ENCODE data around the gene ARHGEF7.

The ARHGEF7 gene

DNA sequence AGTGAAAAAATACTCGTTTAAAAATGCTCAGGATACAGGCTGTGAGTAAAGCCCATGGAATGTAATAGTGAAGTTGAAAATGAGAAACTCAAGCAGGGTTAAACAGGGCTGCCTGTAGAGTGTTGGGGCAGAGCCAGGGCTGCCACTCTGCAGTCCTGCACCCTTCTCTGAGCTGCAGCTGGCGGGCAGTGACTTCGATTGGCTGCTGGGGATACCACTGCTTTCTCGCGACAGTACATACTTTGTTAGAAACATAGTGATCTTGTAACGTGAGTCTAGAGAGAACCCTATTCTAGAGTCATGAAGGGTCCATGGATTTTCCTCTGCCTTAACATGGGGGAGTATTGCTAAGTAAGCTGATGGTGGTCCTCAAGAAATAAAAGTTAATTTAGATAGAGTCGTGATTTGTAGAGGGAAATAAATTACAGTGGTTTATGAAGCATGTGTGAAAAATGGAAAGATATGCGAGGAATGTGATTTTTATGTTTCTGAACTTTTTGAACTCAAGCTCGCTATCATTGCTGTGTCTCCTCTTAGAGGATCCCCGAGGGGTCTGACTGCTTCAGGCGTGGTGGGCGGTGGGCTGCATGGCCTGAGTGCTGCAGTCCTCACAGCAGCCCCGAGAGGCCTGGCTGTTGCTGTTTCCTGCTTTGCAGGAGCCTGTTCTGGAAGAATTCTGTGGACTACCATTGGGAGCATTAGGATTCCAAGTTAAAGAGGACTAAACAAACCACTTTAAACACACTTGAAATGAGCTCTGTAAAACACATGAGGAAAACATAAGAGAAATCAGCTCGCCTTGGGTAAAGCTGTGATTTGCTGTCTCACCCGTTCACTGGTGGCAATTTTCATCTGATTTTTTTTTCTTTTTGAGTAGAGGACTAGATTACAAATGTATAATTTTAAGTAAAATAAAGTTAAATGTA, 95.7 kb downstream of the ARHGEF7 start:
- TF ChIP-seq, protein P1, sequence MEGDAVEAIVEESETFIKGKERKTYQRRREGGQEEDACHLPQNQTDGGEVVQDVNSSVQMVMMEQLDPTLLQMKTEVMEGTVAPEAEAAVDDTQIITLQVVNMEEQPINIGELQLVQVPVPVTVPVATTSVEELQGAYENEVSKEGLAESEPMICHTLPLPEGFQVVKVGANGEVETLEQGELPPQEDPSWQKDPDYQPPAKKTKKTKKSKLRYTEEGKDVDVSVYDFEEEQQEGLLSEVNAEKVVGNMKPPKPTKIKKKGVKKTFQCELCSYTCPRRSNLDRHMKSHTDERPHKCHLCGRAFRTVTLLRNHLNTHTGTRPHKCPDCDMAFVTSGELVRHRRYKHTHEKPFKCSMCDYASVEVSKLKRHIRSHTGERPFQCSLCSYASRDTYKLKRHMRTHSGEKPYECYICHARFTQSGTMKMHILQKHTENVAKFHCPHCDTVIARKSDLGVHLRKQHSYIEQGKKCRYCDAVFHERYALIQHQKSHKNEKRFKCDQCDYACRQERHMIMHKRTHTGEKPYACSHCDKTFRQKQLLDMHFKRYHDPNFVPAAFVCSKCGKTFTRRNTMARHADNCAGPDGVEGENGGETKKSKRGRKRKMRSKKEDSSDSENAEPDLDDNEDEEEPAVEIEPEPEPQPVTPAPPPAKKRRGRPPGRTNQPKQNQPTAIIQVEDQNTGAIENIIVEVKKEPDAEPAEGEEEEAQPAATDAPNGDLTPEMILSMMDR (IDR thresholded peaks at IDR 0.05; ENCODE audit: low read depth, low read length) = no peak
- peaks cover 3% of the 10 kb centered on the region; the same call in 1 of the 2 replicates for H3K4me1 ChIP-seq
- H3K4me3 ChIP-seq (ENCODE audit: low read depth, low read length) = no peak overlapping the region
- H3K9me3 ChIP-seq = no peaks in the 10 kb centered on the region
- no peaks in the 10 kb centered on the region for H3K27me3 ChIP-seq
- no peaks in the 10 kb centered on the region for H3K36me3 ChIP-seq
- DNase-seq = no peak

DNA sequence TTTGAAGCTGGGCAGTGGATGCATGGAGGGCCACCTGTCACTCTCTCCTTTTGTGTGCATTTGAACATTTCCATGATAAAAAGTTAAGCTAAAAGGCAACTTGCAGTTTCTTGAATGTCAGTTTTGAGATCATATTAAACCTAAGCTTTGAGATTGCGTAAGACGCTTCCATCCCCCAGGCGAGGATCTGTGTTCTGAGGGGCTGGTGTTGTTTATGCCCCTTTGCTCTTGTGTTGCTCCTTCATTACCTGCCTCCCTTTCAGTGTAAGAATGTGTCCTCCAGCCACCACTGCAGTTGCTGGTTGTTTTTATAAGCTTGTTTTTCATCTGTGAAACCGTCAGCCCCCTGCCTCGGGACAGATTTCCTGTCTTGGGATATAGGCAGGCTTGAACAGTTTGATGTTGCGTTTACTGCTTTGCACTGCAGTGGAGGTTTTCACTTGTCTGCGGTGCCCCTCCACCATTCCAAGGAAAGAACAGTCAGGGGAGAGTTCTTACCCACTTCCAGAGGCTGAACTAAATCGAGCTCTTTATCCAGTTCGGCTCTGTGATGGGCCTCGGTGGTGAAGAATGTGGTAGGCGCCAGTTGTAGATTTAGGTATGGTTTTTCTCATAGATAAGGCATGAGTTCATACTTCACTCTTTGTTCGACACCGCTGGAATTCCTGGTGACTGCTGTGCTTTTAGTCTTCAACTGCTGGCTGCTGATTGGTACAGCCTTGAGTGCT, 96.8 kb downstream of the ARHGEF7 start:
- no peaks in the 10 kb centered on the region for H3K36me3 ChIP-seq
- H3K4me1 ChIP-seq = peaks cover 3% of the 10 kb centered on the region; the same call in 1 of the 2 replicates
- H3K27me3 ChIP-seq = no peaks in the 10 kb centered on the region
- no peak overlapping the region for H3K4me3 ChIP-seq (ENCODE audit: low read depth, low read length)
- DNase-seq = no peak
- TF ChIP-seq, protein P1 (IDR thresholded peaks at IDR 0.05; ENCODE audit: low read depth, low read length) = no peak
- no peaks in the 10 kb centered on the region for H3K9me3 ChIP-seq

DNA sequence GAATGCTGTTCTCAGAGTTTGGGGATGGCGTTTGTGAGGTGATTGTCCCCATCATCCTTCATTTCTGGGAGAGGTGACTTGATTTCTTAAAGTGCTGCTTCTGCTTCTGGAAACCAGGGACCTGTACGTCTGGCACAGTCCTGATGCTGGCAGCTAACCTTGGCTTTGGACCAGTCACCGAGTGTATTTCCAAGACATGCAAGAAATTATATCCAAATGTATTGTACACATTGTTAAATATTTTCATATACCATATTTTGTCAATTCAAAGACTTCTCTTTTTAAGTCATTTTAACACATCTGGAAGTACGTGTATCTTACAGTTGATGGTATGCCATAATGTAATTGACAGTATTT, 97.4 kb downstream of the ARHGEF7 start:
- TF ChIP-seq, protein P1 (IDR thresholded peaks at IDR 0.05; ENCODE audit: low read depth, low read length) = no peak
- Histone ChIP-seq H3K9me3 (no peaks in the 10 kb centered on the region), H3K27me3 (no peaks in the 10 kb centered on the region), H3K4me3 (ENCODE audit: low read depth, low read length) (no peak overlapping the region), H3K4me1 (peaks cover 3% of the 10 kb centered on the region; the same call in 1 of the 2 replicates), H3K36me3 (no peaks in the 10 kb centered on the region)
- no peak for DNase-seq

DNA sequence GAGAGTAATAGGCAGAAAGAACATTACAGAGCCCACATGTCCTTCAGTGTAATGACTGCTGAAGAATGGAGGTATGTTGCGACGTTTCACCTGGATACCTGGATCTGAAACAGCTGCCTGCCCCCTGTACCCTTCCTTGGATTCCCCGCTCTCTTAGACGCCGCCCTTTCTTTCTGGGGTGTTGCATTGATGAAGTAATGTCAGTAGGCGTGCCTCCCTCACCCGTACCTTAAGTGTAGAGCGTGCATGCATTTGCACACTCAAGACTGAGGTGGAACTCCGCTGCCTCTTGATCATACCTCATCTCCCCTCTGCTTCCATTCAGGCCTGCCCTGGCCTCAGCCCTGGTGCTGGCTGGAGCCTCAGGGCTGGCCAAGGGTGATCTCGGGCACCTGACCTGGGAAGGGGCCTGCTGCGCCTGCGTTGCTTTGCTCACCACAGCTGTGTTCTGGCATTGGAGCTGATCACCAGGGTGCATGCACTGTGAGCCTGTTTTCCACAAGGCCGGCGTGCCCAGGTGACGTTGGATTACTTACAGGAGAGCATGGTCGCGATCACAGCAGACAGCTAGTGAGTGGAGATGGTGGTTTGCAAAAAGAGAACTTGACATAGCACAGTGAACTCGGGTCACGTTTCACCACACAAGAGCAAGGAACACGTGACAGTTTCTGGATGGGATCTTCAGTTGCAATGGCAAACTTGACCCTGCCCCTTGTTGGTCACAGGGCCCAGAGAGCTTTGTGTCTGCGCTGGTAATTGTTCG, 99.0 kb downstream of the ARHGEF7 start:
- H3K36me3 ChIP-seq = no peaks in the 10 kb centered on the region
- peaks cover 3% of the 10 kb centered on the region; the same call in 1 of the 2 replicates for H3K4me1 ChIP-seq
- no peak for DNase-seq

DNA sequence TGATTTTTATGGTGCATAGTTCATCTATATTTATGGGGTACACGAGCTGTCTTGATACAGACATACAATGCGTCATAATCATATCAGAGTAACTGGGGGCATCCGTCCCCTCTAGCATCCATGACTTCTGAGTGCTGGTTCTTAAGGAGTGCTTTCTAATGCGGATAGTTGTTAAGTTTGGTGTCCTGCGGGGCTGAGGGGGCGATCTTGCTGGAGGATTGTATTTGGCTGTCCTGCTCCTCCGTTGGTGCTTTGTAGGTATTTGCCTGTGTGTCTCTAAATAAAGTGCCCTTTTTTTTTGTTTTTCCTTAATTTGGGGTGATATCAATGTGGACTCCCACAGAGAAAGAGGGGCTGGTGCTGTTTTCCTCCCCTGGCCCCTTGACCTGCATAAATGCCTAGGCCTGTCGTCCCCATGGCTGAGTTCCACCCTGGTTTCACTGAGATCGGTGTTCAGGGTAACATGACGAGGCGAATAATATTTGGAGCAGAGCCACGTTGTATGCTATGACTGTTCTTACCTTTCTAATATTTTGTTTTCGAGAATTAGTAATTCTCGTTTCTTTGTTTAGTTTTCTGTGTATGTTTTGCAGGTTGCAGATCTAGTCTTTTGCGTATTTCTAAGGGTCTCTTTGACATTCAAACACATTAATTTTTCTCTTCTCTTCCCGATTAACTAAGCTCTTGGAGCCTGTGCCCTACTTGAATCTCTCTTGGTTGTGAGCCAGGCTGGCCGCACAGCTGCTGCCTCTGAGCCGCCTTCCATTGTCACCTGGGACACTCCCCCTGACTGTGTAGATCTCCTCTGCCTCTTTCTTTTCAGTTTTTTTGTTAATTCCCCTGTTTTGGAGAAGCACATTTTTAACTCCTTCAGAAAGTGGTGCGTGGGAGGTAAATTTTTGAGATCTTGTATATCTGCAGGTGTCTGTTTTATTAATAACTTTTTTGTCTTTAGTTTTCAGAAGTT, 100.3 kb downstream of the ARHGEF7 start:
- no peaks in the 10 kb centered on the region for H3K27me3 ChIP-seq
- TF ChIP-seq, protein P1 (IDR thresholded peaks at IDR 0.05; ENCODE audit: low read depth, low read length) = no peak
- peaks cover 3% of the 10 kb centered on the region; the same call in 1 of the 2 replicates for H3K4me1 ChIP-seq
- no peaks in the 10 kb centered on the region for H3K36me3 ChIP-seq
- DNase-seq = no peak
- no peaks in the 10 kb centered on the region for H3K9me3 ChIP-seq
- H3K4me3 ChIP-seq (ENCODE audit: low read depth, low read length) = no peak overlapping the region

More for the DNA sequence above, 99.0 kb downstream of the ARHGEF7 start:
- TF ChIP-seq, protein P1 (IDR thresholded peaks at IDR 0.05; ENCODE audit: low read depth, low read length) = no peak
- Histone ChIP-seq H3K9me3 (no peaks in the 10 kb centered on the region), H3K27me3 (no peaks in the 10 kb centered on the region), H3K4me3 (ENCODE audit: low read depth, low read length) (no peak overlapping the region)

Data from BE2C (cell line).